HepG2 (cell line): ENCODE data around the gene LDLRAD4. TPM values are rescaled to one million over a fixed set of nuclear protein-coding genes. Genes with fewer than 3 reads are reported as not detected.

Experiments used
- ATAC-seq: fragments of 200-7000 bp; cut with Tn5 transposase; 3 replicates; pipeline ENCODE4 v1.9.1; 2020; ENCODE audit warnings: mild to moderate bottlenecking, moderate library complexity
- BruUV-seq: library from RNA; stranded (reverse); fragments of 400-500 nt; replicated peaks from 2 replicates; lab custom pipeline; 2021; lab: Mats Ljungman, UMichigan
- CTCF ChIA-PET: fragments of 300-600 bp; formaldehyde crosslinking; extraction: SDS; loops from one replicate; lab custom pipeline; 2021; ENCODE audit warnings: low total read pairs, inconsistent platforms, low intra/inter-chr PET ratio; lab: Yijun Ruan, JAX
- POLR2A ChIA-PET: fragments of 350-600 bp; sonication (Branson Sonifier 250); formaldehyde crosslinking; loops from one replicate; lab custom pipeline; 2020; ENCODE audit warnings: antibody characterized with exemption, inconsistent platforms; lab: Yijun Ruan, JAX
- DNase-seq: peaks from one replicate; pipeline ENCODE4 v3.0.0-alpha.2; 2015; ENCODE audit warnings: low spot score
- FAIRE-seq: peaks from 3 replicates; lab custom pipeline; 2011; peaks lifted over from hg19 to GRCh38; lab: Jason Lieb, UNC
- H2AFZ ChIP-seq: one replicate; pipeline ENCODE4 v1.6.1; 2011; ENCODE audit warnings: low read length, inconsistent platforms
- H3K27ac ChIP-seq: fragments of 300-600 bp; 3 replicates; pipeline ENCODE4 v1.8.0; 2011; ENCODE audit warnings: mixed run types, mild to moderate bottlenecking, mixed read lengths, low read length, inconsistent platforms; ENCODE audit not compliant: insufficient read depth; ENCODE audit errors: extremely low read length
- H3K27me3 ChIP-seq, 2 experiments: fragments of 200-600 bp in 1 of 2; 2 replicates in 1 of 2; 3 replicates in 1 of 2; pipeline versions ENCODE4 v1.6.0 to v1.8.0; 2011; ENCODE audit warnings: low read length in 2 of 2, mild to moderate bottlenecking in 2 of 2, moderate library complexity in 2 of 2, inconsistent platforms in 1 of 2; ENCODE audit not compliant: insufficient read depth in 2 of 2, control insufficient read depth in 1 of 2
- H3K36me3 ChIP-seq, 2 experiments: fragments of 200-600 bp in 1 of 2; replicated peaks in 1 of 2; 2 replicates in 1 of 2; 3 replicates in 1 of 2; pipeline versions ENCODE4 v1.5.1 to v1.8.0; 2011; ENCODE audit warnings: low read length in 2 of 2, inconsistent platforms in 1 of 2; ENCODE audit not compliant: insufficient read depth in 2 of 2, control insufficient read depth in 1 of 2
- H3K4me1 ChIP-seq: 2 replicates; pipeline ENCODE4 v1.5.1; 2012; ENCODE audit warnings: low read length, inconsistent platforms; ENCODE audit not compliant: insufficient read depth
- H3K4me2 ChIP-seq: 2 replicates; pipeline ENCODE4 v1.6.0; 2011; ENCODE audit warnings: low read depth, low read length, inconsistent platforms
- H3K4me3 ChIP-seq, 3 experiments: fragments of 200-600 bp in 1 of 3; sonication (generic), shearing (Covaris generic) in 1 of 3; replicated peaks in 1 of 3; 2 replicates each; pipeline ENCODE4 v1.5.1; 2011 to 2016; ENCODE audit warnings: low read length in 3 of 3, inconsistent platforms in 2 of 3, low read depth in 2 of 3, mild to moderate bottlenecking in 2 of 3, control low read depth in 1 of 3, mixed read lengths in 1 of 3; ENCODE audit not compliant: insufficient read depth in 1 of 3
- H3K79me2 ChIP-seq: one replicate; pipeline ENCODE4 v1.6.1; 2011; ENCODE audit warnings: low read length, inconsistent platforms; ENCODE audit not compliant: insufficient read depth
- H3K9ac ChIP-seq: 2 replicates; pipeline ENCODE4 v1.6.0; 2011; ENCODE audit warnings: mild to moderate bottlenecking, low read depth, low read length, inconsistent platforms; ENCODE audit not compliant: insufficient read depth
- H3K9me3 ChIP-seq: 2 replicates; pipeline ENCODE4 v1.5.1; 2012; ENCODE audit warnings: mild to moderate bottlenecking, low read length
- H4K20me1 ChIP-seq: 2 replicates; pipeline ENCODE4 v1.6.0; 2011; ENCODE audit warnings: inconsistent platforms, mild to moderate bottlenecking, low read length, moderate library complexity; ENCODE audit not compliant: insufficient read depth
- CBX1 ChIP-seq: IDR thresholded peaks from one replicate; pipeline ENCODE4 v1.6.1; 2016; ENCODE audit warnings: antibody characterized with exemption, low read depth
- FOSL2 ChIP-seq: sonication (generic); formaldehyde crosslinking; IDR thresholded peaks from 2 replicates; pipeline ENCODE4 v1.4.0; 2020; ENCODE audit warnings: missing genetic modification reagents
- IRX3 ChIP-seq: sonication (generic); formaldehyde crosslinking; IDR thresholded peaks from 2 replicates; pipeline ENCODE4 v1.8.1; 2023; ENCODE audit warnings: mild to moderate bottlenecking, low read depth, missing genetic modification reagents, borderline replicate concordance
- KLF11 ChIP-seq: IDR thresholded peaks from 2 replicates; pipeline ENCODE4 v1.6.1; 2016; ENCODE audit warnings: missing compliant biosample characterization
- RBM22 ChIP-seq: fragments of 200-400 bp; formaldehyde crosslinking; optimal IDR thresholded peaks from 2 replicates; pipeline ENCODE3; 2017; ENCODE audit warnings: mild to moderate bottlenecking, low read length, moderate library complexity
- SNAPC2 ChIP-seq: sonication (generic); formaldehyde crosslinking; IDR thresholded peaks from 2 replicates; pipeline ENCODE4 v1.8.1; 2022; ENCODE audit warnings: mild to moderate bottlenecking, missing genetic modification reagents
- ZBTB38 ChIP-seq: sonication (generic); formaldehyde crosslinking; IDR thresholded peaks from 2 replicates; pipeline ENCODE4 v1.5.1; 2020; ENCODE audit warnings: mild to moderate bottlenecking, missing genetic modification reagents
- ZC3H13 ChIP-seq: sonication (generic); formaldehyde crosslinking; IDR thresholded peaks from 2 replicates; pipeline ENCODE4 v1.8.1; 2023; ENCODE audit warnings: mild to moderate bottlenecking, missing genetic modification reagents, moderate library complexity
- ZFP41 ChIP-seq: sonication (generic); formaldehyde crosslinking; IDR thresholded peaks from 2 replicates; pipeline ENCODE4 v1.4.0; 2020; ENCODE audit warnings: mild to moderate bottlenecking, missing genetic modification reagents, borderline replicate concordance
- ZNF468 ChIP-seq: sonication (generic); formaldehyde crosslinking; IDR thresholded peaks from 2 replicates; pipeline ENCODE4 v1.8.0; 2022; ENCODE audit warnings: mild to moderate bottlenecking, moderate library complexity, missing genetic modification reagents
- ZNF546 ChIP-seq: sonication (generic); formaldehyde crosslinking; conservative IDR thresholded peaks from 2 replicates; pipeline ENCODE4 v1.8.1; 2023; ENCODE audit warnings: mild to moderate bottlenecking, missing genetic modification reagents
- ZNF619 ChIP-seq: sonication (generic); formaldehyde crosslinking; IDR thresholded peaks from 2 replicates; pipeline ENCODE4 v1.4.0; 2020; ENCODE audit warnings: mild to moderate bottlenecking, missing genetic modification reagents
- ZNF766 ChIP-seq: sonication (generic); formaldehyde crosslinking; IDR thresholded peaks from 2 replicates; pipeline ENCODE4 v1.5.0; 2020; ENCODE audit warnings: missing genetic modification reagents, borderline replicate concordance
- WGBS: methylation state at CpG from one replicate; pipeline ENCODE4 v1.1.6; 2017; ENCODE audit warnings: low lambda C conversion rate; 5-methylcytosine and 5-hydroxymethylcytosine counted together
- in situ Hi-C: cut with HindIII; loops from 2 replicates; pipeline ENCODE4 v1.10.0; 2017; ENCODE audit warnings: low pct_unique_long_range_greater_than_20kb; ENCODE audit not compliant: extremely low pct_ligation_motif_present
- intact Hi-C: fragments of 100-400 bp; cut with micrococcal nuclease; formaldehyde crosslinking; loops from one replicate; pipeline ENCODE4 v1.10.0; 2022; ENCODE audit not compliant: unreplicated experiment
- polyA plus RNA-seq, 8 experiments: library from polyadenylated mRNA; depleted of rRNA in 3 of 8; stranded (reverse) in 7 of 8; unstranded in 1 of 8; fragments of >200 nt; fragmentation: Illumina TruSeq in 4 of 8; extraction: Trizol in 4 of 8; gene quantifications; 2 replicates each; pipeline versions ENCODE4 v1.2.1 to v1.2.3, GENCODE V29; 2011 to 2016; ENCODE audit warnings: low read depth in 4 of 8, missing spikeins in 1 of 8, mixed read lengths in 1 of 8; ENCODE audit not compliant: insufficient read depth in 1 of 8
- total RNA-seq, 5 experiments: library from RNA; depleted of rRNA; stranded (reverse); fragments of >200 nt; fragmentation: Illumina TruSeq; extraction: Trizol; gene quantifications; 2 replicates each; pipeline ENCODE4 v1.2.3, GENCODE V29; 2016; ENCODE audit warnings: low read depth in 1 of 5
- TF ChIP-seq, protein P1 (sequence below): sonication (generic); formaldehyde crosslinking; IDR thresholded peaks from 2 replicates; pipeline ENCODE4 v1.4.0; 2020; ENCODE audit warnings: missing genetic modification reagents
- TF ChIP-seq, protein P2 (sequence below): sonication (generic); formaldehyde crosslinking; IDR thresholded peaks from 2 replicates; pipeline ENCODE4 v1.8.0; 2022; ENCODE audit warnings: mild to moderate bottlenecking, missing genetic modification reagents, borderline replicate concordance

LDLRAD4 gene
- total and polyA plus RNA-seq, 2 of the 13 experiments (the other 11 are each of a cell fraction or from before 2014, with no cell fraction given) = 13.6 to 20.9 TPM

DNA sequence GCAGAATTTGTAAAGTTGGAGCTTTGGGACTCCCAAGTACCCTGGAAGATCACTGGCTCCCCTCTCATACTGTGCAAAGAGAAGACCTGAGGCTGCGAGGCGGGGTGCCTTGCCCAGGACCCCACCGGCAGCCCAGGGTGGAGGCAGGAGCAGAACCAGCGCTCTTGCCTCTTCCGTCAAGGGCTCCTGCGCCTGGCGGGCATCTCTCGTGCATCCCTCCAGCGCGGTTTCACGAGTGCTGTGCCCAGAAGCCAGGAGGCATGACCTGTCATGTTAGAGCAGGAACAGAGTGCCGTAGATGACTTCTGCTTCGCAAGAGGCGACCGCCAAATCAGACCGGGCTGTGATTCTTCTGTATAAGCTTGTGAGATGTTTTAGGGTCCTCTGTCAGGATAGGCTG lies 77.3 kb downstream of the LDLRAD4 start (continued):
- TF ChIP-seq ZFP41 (CRISPR knock-in tag) (no peak), KLF11 (no peak), CBX1 (no peak), ZNF619 (CRISPR knock-in tag) (no peak), ZNF468 (CRISPR knock-in tag) (no peak)
- TF ChIP-seq, protein P1, sequence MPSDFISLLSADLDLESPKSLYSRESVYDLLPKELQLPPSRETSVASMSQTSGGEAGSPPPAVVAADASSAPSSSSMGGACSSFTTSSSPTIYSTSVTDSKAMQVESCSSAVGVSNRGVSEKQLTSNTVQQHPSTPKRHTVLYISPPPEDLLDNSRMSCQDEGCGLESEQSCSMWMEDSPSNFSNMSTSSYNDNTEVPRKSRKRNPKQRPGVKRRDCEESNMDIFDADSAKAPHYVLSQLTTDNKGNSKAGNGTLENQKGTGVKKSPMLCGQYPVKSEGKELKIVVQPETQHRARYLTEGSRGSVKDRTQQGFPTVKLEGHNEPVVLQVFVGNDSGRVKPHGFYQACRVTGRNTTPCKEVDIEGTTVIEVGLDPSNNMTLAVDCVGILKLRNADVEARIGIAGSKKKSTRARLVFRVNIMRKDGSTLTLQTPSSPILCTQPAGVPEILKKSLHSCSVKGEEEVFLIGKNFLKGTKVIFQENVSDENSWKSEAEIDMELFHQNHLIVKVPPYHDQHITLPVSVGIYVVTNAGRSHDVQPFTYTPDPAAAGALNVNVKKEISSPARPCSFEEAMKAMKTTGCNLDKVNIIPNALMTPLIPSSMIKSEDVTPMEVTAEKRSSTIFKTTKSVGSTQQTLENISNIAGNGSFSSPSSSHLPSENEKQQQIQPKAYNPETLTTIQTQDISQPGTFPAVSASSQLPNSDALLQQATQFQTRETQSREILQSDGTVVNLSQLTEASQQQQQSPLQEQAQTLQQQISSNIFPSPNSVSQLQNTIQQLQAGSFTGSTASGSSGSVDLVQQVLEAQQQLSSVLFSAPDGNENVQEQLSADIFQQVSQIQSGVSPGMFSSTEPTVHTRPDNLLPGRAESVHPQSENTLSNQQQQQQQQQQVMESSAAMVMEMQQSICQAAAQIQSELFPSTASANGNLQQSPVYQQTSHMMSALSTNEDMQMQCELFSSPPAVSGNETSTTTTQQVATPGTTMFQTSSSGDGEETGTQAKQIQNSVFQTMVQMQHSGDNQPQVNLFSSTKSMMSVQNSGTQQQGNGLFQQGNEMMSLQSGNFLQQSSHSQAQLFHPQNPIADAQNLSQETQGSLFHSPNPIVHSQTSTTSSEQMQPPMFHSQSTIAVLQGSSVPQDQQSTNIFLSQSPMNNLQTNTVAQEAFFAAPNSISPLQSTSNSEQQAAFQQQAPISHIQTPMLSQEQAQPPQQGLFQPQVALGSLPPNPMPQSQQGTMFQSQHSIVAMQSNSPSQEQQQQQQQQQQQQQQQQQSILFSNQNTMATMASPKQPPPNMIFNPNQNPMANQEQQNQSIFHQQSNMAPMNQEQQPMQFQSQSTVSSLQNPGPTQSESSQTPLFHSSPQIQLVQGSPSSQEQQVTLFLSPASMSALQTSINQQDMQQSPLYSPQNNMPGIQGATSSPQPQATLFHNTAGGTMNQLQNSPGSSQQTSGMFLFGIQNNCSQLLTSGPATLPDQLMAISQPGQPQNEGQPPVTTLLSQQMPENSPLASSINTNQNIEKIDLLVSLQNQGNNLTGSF (CRISPR knock-in tag) = no peak

DNA sequence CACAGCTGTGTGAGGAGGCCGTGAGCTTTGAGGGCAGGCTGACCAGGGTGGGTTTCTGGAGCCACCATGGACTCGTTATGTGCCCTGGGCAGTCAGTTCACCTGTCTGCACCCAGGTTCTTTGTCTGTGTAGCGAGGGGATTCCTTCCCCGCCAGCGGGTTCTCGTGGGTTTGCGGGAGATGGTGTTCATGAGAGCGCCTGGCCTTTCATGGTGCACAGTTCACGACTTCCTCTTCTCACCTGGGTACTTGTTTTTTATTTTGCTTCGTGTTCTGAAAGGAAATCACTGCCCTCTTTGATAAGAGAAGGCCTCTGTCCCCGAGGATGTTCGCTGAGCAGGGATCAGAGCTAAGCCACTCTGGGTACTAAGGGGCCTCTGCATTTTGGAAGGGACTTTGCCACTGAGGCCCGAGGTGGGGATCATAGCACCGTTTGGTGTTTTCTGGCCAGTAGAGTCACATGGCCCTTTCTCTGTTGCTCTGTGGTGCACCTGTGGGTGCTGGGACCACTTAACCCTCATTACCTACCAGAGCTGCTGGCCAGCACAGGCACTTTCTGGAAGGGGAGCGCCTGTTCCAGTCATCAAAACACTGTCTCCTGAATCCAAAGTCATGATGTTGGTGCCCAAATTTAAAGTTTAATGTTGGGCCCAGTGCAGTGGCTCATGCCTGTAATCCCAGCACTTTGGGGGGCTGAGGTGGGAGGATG lies 78.5 kb downstream of the LDLRAD4 start:
- 86% methylated on average over 13 of the region's 15 CpGs for WGBS
- TF ChIP-seq ZNF766 (CRISPR knock-in tag) (no peak), ZC3H13 (CRISPR knock-in tag) (no peak), ZBTB38 (CRISPR knock-in tag) (no peak), RBM22 (no peak), ZNF546 (no peak), SNAPC2 (CRISPR knock-in tag) (no peak), IRX3 (CRISPR knock-in tag) (no peak), CBX1 (no peak), FOSL2 (CRISPR knock-in tag) (no peak)
- TF ChIP-seq, protein P2, sequence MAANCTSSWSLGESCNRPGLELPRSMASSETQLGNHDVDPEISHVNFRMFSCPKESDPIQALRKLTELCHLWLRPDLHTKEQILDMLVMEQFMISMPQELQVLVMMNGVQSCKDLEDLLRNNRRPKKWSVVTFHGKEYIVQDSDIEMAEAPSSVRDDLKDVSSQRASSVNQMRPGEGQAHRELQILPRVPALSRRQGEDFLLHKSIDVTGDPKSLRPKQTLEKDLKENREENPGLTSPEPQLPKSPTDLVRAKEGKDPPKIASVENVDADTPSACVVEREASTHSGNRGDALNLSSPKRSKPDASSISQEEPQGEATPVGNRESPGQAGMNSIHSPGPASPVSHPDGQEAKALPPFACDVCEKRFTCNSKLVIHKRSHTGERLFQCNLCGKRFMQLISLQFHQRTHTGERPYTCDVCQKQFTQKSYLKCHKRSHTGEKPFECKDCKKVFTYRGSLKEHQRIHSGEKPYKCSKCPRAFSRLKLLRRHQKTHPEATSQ = no peak

More for the DNA sequence above, 78.5 kb downstream of the LDLRAD4 start:
- Histone ChIP-seq H3K9me3 (no peaks in the 10 kb centered on the region), H3K27me3 (no peaks in the 10 kb centered on the region), H2AFZ (no peak overlapping the region), H3K36me3 (no peaks in the 10 kb centered on the region), H3K9ac (no peak overlapping the region), H3K4me3 (no peak overlapping the region), H3K4me2 (no peak overlapping the region), H3K4me1 (no peaks in the 10 kb centered on the region), H4K20me1 (no peaks in the 10 kb centered on the region), H3K79me2 (no peaks in the 10 kb centered on the region), H3K27ac (no peak overlapping the region)
- ChIA-PET POLR2A (no interaction called here), CTCF (no interaction called here)
- DNase-seq = no peak
- FAIRE-seq = no peak
- ATAC-seq = no peak
- intact Hi-C loops = no loop called here
- in situ Hi-C loops = no loop called here
- no TSS peak for BruUV-seq
